NCI-H1436 treated with DMSO at 0.1 percent for 48 hours (cell line): ENCODE data around the gene DTNA.
"Not testable (repeated sequence)": the region's sequence is repeated elsewhere in the genome, so short reads cannot be mapped to it uniquely, and the experiment has no call there.

ENCODE experiments used
- DNase-seq: peaks from one replicate; lab custom pipeline; 2025; lab: John Stamatoyannopoulos, UW

The DTNA gene

GRCh38 chr18:34725737-34726136 is 15.6 kb downstream of the DTNA start:
- not testable (repeated sequence) for DNase-seq

- DNase-seq: no peak
These were observed 16.3 kb downstream of the DTNA start for GRCh38 chr18:34726286-34727004.

GRCh38 chr18:34729264-34729663 is 19.2 kb downstream of the DTNA start:
- DNase-seq: no peak

- no peak for DNase-seq
These were observed 19.8 kb downstream of the DTNA start for GRCh38 chr18:34729740-34730355.

- no peak for DNase-seq
These were observed 20.7 kb downstream of the DTNA start for GRCh38 chr18:34730774-34731173.

GRCh38 chr18:34734056-34734455 is 24.0 kb downstream of the DTNA start:
- no peak for DNase-seq

- not testable (repeated sequence) for DNase-seq
These were observed 24.4 kb downstream of the DTNA start for GRCh38 chr18:34734526-34734925.

- no peak for DNase-seq
These were observed 28.2 kb downstream of the DTNA start for GRCh38 chr18:34738175-34738894.

- no peak for DNase-seq
These were observed 30.0 kb downstream of the DTNA start for GRCh38 chr18:34740101-34740500.

GRCh38 chr18:34740724-34741123 is 30.6 kb downstream of the DTNA start:
- DNase-seq: no peak

GRCh38 chr18:34741401-34741800 is 31.3 kb downstream of the DTNA start:
- DNase-seq: no peak

GRCh38 chr18:34742891-34743341 is 32.8 kb downstream of the DTNA start:
- DNase-seq: no peak

GRCh38 chr18:34744569-34744968 is 34.5 kb downstream of the DTNA start:
- DNase-seq: no peak

GRCh38 chr18:34746614-34747013 is 36.5 kb downstream of the DTNA start:
- no peak for DNase-seq

GRCh38 chr18:34749721-34750120 is 39.6 kb downstream of the DTNA start:
- no peak for DNase-seq

- DNase-seq: no peak
These were observed 42.0 kb downstream of the DTNA start for GRCh38 chr18:34752056-34752455.

GRCh38 chr18:34754300-34754699 is 44.2 kb downstream of the DTNA start:
- DNase-seq: no peak

- no peak for DNase-seq
These were observed 47.6 kb downstream of the DTNA start for GRCh38 chr18:34757666-34758065.

- DNase-seq: no peak
These were observed 48.4 kb downstream of the DTNA start for GRCh38 chr18:34758378-34758948.

- DNase-seq: no peak
These were observed 50.3 kb downstream of the DTNA start for GRCh38 chr18:34760444-34760843.

GRCh38 chr18:34764451-34764850 is 54.4 kb downstream of the DTNA start:
- DNase-seq: no peak

- DNase-seq: no peak
These were observed 57.5 kb downstream of the DTNA start for GRCh38 chr18:34767601-34768027.

- DNase-seq: no peak
These were observed 61.9 kb downstream of the DTNA start for GRCh38 chr18:34771958-34772357.
